HL-60/S4 treated with retinoic acid at 250 ng/mL for 4 days and 3 days (cell line): Measurements from ENCODE around the gene GALNT8.
"Not testable (repeated sequence)": the region's sequence is repeated elsewhere in the genome, so short reads cannot be mapped to it uniquely, and the experiment has no call there.

Source experiments
- in situ Hi-C: fragments of 300-500 bp; cut with MboI; formaldehyde crosslinking; loops from 2 replicates; pipeline ENCODE4 v1.7.0; 2022; ENCODE audit warnings: low sequenced_read_pairs

The GALNT8 gene, protein sequence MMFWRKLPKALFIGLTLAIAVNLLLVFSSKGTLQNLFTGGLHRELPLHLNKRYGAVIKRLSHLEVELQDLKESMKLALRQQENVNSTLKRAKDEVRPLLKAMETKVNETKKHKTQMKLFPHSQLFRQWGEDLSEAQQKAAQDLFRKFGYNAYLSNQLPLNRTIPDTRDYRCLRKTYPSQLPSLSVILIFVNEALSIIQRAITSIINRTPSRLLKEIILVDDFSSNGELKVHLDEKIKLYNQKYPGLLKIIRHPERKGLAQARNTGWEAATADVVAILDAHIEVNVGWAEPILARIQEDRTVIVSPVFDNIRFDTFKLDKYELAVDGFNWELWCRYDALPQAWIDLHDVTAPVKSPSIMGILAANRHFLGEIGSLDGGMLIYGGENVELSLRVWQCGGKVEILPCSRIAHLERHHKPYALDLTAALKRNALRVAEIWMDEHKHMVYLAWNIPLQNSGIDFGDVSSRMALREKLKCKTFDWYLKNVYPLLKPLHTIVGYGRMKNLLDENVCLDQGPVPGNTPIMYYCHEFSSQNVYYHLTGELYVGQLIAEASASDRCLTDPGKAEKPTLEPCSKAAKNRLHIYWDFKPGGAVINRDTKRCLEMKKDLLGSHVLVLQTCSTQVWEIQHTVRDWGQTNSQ

DNA sequence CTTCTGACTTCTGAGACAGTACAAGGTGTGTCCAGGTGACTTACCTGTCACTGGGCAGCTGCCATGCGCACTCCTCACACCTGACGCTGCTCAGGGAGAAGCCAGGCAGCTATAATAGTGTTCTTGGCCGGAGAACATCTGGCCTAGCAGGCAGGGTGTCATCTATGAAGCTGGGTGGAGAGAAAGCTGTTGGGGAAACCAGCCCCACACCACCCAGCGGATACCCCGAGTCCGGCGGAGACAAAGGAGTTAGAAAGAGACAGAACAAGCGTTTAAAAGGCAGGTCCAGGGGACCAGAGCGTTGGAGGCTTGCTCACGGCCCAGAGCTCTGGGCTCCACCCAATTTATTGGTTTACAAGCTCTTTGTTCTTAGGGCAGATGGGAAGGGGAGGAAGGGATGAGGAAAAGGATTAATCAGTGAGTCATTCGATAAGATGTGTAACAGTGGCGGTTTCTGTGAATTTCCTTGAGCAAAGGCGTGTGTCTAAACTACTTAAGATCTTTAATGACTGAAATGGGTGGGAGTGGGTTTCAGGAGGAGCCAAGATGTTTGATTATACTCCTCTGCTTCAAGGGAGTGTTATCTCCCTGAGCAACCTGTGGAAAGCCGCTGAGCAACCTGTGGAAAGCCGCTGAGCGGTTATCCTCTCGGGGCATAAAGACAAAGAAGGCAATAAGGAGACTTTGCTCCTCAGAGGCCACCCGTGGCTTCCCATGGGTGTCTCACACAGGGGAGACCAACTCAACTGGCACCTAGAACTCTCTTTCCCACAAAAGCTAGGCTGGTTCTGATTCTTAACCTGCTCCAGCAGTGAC, at the start of gene GALNT8:
Gene GALNT8 (plus strand): TSS at position 580 of the 816 bp plus-strand sequence. CDS start 278 bp downstream, outside the sequence.
- in situ Hi-C loops, result no loop called here

DNA sequence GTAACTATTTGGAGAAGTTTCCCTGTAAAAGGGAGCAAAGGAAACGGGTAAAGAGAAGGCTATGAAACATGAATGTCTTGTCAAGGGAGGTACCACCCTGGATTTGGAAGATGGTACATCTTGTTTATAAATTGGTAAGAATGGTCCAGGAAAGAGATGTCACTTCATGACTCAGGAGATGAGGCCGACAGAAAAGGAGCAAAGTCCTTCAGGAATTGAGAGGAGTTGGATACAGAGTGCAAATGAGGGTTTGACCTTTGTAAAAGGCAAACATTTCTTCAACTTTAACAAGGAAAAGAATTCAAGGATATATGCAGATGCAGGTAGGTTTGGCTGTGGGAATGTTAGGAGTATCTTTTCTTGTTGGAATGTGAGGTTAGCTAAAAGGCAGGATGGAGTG, 40.5 kb upstream of the GALNT8 start:
- in situ Hi-C loops, result no loop called here

DNA sequence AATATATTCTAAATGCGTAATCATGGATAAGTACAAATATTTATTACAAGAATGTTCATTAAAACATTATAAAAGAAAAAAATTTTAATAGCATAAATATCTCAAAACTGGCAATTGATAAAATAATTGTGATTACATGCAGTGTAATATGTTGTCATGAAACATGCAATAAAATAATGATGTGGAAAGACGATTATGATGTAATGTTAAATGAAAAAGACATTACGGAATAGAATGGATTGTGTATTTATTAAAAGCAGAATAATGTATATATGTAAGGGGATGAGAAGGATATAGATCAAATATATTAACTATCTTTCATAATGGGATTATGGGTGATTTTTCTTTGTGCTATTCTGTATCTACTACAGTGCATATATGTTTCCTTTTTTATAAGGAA, 38.5 kb upstream of the GALNT8 start:
- in situ Hi-C loops, result no loop called here

DNA sequence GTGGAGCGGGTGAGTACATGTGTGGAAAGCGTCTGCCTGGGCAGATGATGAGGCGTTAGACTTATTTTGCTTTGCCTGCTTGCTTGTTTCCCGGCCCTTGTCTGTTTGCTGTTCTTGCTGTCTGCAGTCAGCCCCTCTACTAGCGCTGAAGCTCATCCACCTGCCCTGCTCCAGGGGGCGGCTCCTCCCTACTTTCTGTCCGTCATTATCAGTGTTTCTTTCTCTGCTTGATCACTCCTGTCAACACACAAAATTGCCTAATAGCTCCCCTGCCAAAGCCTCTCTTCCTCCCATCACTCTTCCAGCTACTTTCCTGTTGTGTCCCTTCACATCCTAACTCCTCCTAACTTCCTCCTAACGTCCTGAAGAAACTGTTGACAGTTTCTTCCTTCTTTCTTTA, 34.9 kb upstream of the GALNT8 start:
- in situ Hi-C loops, result no loop called here

DNA sequence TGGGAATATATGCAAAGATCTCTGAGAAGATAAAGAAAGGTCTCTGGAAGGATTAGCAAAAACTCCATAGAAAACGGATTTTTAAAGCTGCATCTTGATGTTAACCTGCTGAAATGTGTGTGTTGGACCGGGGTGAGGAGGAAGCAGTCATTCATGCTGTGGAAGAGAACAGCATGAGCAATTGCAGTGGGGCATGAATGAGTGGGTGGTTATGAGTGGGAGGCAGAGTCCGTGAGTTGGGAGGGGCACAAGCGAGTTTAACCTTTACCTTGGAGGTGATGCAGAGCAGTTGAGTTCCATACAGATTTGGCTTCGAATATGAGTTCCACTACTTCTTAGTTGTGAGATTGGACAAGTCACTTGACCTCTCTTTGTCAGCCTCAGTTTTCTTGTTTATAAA, 29.4 kb upstream of the GALNT8 start:
- in situ Hi-C loops, result no loop called here

DNA sequence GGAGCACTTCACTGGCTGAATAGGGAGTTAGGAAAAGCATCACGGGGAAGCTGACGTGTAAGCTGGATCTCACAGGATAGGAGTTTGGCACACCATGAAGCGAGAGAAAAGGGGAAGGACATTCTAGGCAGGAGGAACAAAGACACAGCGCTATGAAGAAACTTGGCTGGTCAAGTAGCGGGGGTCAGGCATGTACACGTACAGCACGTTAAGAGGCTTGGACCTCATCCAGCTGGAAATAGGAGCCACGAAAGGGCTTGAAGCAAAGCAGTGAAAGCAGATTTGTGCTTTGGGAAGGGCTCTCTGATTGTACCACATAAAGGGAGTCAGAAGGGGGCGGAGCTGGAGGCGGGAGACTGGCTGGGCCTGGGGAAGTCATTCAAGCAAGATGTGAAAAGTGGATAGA, 19.6 kb upstream of the GALNT8 start:
- in situ Hi-C loops, result no loop called here

DNA sequence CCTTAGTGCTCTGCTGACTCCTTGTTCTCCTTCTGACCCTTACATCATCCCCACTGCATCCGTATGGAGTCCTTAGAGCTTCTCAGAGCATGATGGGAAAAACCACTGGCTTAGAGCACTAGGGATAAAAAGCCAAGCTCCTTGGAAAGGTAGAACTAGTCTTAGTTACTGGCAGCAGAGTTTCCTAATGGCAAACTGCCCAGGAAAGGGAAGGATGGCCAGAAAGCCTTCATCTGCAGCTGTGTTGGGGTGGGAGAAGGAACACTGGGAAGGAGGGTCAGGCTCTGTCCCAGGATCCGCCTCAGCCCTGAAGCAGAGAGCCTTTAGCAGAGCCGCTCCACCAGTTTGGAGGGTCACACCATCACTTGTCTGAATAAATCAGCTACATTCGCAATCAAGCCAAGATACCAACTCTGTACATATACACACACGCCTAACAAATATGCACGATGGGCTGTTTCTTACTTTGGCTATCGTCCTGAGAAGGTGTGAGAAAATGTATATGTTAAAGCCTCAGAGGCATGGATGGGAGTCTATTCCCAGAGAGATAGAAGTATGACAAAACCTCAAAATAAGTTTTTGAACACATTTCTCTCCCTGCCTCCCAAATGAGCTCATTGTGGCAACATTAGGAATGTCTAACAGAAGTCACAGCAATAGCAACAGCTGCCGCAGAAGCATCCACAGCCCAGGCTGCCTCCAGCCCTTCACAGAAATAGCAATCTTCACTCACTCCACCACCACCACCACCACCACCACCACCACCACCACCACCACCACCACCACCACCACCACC, 18.6 kb upstream of the GALNT8 start:
- in situ Hi-C loops, result no loop called here

DNA sequence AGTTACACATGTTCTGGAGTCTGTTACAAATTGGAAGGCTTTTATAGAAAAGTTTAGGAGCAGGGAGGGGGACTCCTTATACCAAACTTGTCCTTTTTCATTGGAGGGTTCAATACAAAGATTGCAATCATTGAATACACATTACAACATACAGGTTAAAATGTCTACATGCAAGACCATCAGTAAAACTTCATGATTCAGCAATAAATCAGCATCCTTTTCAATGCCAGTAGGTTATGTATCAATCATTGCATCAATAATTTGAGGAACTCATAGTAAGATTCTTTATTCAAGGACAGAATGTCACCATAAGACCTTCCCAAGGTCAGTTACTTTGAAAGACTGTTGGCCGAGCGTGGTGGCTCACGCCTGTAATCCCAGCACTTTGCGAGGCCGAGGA, 16.5 kb upstream of the GALNT8 start:
- in situ Hi-C loops, result no loop called here

DNA sequence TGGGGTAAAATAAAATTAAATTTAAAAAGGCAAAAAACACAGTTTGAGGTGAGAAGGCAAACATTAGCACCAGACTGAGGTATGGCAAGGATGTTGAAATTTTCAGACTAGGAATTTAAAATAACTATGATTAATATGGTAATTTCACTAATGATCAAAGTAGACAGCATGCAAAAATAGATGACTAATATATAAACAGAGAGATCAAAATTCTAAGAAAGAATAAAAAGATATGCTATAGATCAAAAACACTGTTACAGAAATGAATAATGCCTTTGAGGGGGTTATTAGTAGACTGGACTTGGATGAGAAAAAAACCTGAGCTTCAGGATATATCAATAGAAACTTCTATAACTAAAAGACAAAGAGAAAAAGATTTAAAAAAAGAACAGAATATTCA, 14.4 kb upstream of the GALNT8 start:
- in situ Hi-C loops, result no loop called here

DNA sequence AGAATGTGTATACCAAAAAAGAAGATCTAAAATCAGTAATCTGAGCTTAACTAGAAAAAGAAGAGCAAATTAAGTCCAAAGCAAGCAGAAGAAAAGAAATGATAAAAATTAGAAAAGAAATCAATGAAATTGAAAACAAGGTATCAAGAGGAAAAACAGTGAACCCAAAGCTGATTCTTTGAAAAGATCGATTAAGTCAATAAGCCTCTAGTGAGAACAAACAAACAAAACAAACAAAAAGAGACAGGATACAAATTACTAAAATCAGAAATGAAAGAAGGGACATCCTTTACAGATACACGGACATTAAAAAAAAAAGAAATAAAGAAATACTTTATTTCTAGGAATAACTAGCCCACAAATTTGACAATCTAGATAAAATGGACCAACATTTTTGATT, 12.9 kb upstream of the GALNT8 start:
- in situ Hi-C loops, result no loop called here

DNA sequence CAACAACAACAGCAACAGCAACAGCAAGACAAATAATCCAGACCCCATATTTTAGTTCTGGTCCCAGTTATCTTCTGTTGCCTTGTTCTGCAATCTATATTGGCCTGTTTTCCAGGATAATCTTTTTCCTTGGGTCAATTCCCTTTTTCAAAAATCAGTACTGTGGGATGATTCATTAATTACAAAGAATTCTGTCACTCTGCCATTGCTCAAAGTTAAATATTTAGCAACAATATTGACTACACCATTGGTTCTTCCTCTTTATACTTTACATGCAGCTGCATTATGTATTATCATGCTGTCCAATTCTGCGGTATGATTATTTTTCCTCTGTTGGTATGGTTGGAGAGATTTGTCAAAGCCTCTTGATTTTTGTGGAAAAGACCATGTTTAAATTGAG, 10.1 kb upstream of the GALNT8 start:
- in situ Hi-C loops, result no loop called here

DNA sequence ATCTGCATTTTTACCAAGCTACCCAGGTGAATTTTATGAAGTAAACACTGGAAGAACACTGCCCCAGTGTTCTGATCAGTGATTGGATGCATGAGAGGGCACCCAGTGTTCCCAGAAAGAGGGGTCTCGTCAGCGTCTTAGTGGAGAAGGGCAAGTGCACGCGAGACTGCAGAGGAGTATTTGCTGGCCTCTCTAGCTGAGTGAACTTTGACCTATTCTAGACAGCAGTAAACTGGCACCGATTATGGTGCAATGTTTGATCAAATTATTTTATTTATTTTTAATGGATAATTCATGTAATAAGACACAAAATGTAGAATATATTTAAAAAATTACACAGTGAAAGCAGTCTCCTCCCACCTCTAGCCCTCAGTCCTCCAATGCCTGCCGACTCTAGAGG, 5.3 kb upstream of the GALNT8 start:
- in situ Hi-C loops, result no loop called here

DNA sequence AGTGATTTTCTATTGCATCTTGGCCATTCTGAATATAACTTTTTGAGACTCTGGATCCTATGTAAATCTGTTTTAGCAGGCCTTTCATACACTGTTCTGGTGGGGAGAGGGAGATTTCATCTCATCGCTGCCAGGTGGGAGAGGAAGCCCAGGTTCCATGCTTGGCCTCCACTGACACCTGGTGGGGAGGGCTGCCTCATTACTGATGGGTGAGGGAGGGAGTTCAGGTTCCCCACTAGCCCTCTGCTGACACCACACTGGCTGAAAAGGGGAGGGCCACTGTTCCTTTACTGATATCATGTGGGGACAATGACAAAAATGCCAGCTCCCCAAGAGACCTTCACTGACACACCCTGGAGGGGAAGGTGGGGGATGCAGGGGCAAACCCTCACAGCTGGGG, 2.4 kb upstream of the GALNT8 start:
- in situ Hi-C loops, result no loop called here

DNA sequence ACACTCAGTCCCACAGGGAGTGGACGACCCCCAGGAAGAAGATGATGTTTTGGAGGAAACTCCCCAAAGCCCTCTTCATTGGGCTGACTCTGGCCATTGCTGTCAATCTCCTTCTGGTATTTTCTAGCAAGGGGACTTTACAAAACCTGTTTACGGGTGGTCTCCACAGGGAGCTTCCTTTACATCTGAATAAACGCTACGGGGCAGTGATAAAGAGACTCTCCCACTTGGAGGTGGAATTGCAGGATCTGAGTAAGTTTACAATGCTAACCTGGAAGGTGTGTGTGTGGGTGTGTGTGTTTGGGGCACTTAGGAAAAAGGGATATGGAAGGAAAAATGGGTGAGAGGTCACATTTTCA, 416 bp downstream of the GALNT8 start:
- in situ Hi-C loops, result no loop called here

DNA sequence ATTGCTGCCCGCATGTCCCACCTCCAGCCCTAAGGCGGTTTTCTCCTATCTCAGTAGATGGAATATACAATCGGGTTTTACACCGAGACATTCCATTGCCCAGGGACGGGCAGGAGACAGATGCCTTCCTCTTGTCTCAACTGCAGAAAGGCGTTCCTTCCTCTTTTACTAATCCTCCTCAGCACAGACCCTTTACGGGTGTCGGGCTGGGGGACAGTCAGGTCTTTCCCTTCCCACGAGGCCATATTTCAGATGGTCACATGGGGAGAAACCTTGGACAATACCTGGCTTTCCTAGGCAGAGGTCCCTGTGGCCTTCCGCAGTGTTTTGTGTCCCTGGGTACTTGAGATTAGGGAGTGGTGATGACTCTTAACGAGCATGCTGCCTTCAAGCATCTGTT, 1.4 kb downstream of the GALNT8 start:
- in situ Hi-C loops, result not testable (repeated sequence)

DNA sequence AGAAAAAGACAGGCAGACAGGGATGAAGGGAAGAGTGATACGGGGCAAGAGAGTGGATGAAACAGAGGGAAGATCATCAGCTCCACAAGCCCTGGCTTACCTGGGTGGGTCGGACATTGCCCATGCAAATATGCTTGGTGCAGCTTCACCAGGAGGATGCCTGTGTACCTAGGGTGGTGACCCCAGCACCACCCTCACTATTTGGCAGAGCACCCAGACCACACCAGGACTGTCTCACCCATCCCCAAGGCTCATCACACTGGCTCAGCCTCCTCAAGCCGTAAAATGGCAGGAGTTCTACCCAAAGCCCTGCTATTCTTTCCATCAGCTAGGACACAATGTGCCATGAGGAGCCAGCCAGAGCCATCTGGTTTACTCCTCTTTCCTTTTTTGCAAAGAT, 3.0 kb downstream of the GALNT8 start:
- in situ Hi-C loops, result no loop called here

DNA sequence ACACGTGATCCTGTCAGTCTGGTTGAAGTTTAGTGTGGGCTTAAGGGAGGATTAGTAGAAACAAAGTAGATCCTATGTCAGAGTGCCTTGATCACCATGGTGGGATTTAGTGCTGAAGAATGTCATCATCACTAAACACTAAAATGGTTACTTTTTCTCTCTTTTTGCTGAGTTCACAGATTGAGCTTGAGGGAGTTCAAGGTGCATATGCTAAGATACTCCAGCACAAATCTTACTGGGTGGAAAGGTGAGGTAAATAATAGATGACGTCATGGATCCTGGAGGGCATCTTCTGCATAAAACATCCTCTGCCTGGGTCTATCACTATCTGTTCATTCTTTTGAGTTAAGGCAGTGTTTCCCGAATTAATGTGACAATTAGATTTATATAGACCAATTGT, 4.9 kb downstream of the GALNT8 start:
- in situ Hi-C loops, result no loop called here

DNA sequence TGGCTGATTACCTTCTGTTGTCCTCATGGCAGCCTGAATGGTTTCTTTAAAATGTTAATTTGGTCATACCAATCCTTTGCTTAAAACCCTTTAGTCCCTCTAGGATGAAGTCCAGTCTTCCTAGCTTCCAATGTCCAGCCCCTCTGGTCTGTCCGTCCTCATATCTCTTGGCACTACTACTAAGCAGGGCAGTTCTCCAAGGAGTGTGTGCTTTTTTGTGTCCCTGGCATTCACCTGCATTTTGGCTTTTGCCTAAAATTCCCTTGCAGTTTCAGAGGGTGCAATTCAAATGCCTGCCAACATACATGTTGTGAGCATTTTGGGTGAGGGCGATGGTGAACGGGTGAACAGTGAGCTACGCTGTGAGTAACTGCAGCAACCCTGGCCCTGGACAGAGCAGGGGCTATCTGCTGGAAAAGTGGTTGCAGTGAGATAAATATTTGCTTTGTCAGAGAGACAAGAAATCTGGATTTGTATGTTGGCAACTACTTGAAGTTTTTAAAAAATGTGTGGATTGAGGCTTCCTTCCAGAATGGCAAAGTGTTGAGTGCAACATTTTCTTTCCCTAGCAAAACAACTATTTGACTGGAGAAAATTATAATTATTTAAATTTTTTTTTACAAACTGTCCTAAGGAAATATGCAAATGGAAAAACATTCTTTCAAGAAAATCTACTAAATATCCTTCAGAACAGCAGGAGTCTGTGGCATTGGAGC, 14.6 kb downstream of the GALNT8 start:
- in situ Hi-C loops, result no loop called here

DNA sequence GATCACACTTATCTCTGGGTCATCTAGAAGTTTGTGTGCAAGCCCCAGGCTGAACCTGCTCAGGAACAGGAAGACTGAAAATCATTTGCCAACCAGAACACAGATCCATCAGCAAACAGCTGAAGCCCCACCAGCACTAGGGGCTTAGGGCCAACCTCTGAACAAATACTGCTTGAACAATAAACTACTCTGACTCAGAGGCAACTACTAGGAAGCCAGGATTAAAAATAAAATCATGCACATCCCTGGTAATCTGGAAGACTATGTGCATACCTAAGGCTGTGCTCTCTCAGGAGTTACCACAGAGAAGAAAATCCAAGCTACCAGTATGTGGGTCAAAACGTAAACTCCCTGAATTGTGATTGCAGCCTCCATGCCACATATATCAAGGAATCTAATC, 15.9 kb downstream of the GALNT8 start:
- in situ Hi-C loops, result no loop called here

DNA sequence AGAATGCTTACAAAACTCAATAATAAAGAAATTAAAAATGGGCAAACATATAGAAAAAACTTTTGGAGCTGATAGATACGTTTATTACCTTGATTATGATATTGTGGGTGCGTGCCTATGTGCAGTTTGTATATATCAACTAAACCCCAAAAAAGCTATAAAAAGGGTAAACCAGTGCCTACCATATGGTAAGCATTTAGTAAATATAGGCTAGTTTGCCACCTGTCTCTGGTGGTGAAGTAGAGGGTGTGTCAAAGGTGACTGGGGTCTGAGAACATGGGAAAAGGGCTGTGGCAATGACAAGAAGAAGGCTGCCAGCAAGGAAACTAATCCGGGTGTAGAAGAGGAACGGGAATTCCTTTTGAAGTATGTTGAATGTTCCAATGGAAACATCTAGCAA, 18.3 kb downstream of the GALNT8 start:
- in situ Hi-C loops, result no loop called here
